Adipocyte (in vitro differentiated cells): ENCODE measurements around the gene CDC23.

Experiments
- DNase-seq: peaks from one replicate; pipeline ENCODE4 v3.0.0-alpha.2; 2015; ENCODE audit warnings: low read depth
- H3K27me3 ChIP-seq: replicated peaks from 2 replicates; pipeline ENCODE4 v1.7.0; 2013; ENCODE audit warnings: mild to moderate bottlenecking, low read length, moderate library complexity; ENCODE audit not compliant: control insufficient read depth, insufficient read depth
- H3K36me3 ChIP-seq: 2 replicates; pipeline ENCODE4 v1.7.0; 2013; ENCODE audit warnings: low read length, mild to moderate bottlenecking, moderate library complexity; ENCODE audit not compliant: control insufficient read depth, insufficient read depth, severe bottlenecking
- H3K4me1 ChIP-seq: 2 replicates; pipeline ENCODE4 v1.7.0; 2013; ENCODE audit warnings: mild to moderate bottlenecking, low read length, moderate library complexity; ENCODE audit not compliant: control insufficient read depth, insufficient read depth
- H3K4me3 ChIP-seq: 2 replicates; pipeline ENCODE4 v1.7.0; 2013; ENCODE audit warnings: mild to moderate bottlenecking, low read length, moderate library complexity
- H3K9ac ChIP-seq: 2 replicates; pipeline ENCODE4 v1.7.0; 2013; ENCODE audit warnings: mild to moderate bottlenecking, low read length, moderate library complexity
- H3K9me3 ChIP-seq: 2 replicates; pipeline ENCODE4 v1.7.0; 2013; ENCODE audit warnings: mild to moderate bottlenecking, low read length, moderate library complexity; ENCODE audit not compliant: control insufficient read depth

CDC23 gene

GRCh38 chr5:138240650-138241385 is 27.7 kb upstream of the CDC23 start:
- Histone ChIP-seq H3K36me3 (no peaks in the 10 kb centered on the region), H3K9ac (no peak overlapping the region), H3K4me1 (no peaks in the 10 kb centered on the region), H3K9me3 (peaks cover 7% of the 10 kb centered on the region), H3K4me3 (no peak overlapping the region), H3K27me3 (peaks cover 68% of the 10 kb centered on the region)
- no peak for DNase-seq

GRCh38 chr5:138238034-138238433 is 24.9 kb upstream of the CDC23 start:
- Histone ChIP-seq H3K9ac (no peak overlapping the region), H3K4me1 (no peaks in the 10 kb centered on the region), H3K27me3 (peaks cover 62% of the 10 kb centered on the region), H3K9me3 (peaks cover 7% of the 10 kb centered on the region), H3K36me3 (no peaks in the 10 kb centered on the region), H3K4me3 (no peak overlapping the region)
- DNase-seq, result no peak

GRCh38 chr5:138234651-138235050 is 21.5 kb upstream of the CDC23 start:
- Histone ChIP-seq H3K4me3 (no peak overlapping the region), H3K36me3 (no peaks in the 10 kb centered on the region), H3K4me1 (peaks cover 17% of the 10 kb centered on the region), H3K9me3 (peaks cover 7% of the 10 kb centered on the region), H3K27me3 (peaks cover 31% of the 10 kb centered on the region), H3K9ac (no peak overlapping the region)
- DNase-seq, result no peak

GRCh38 chr5:138233280-138233679 is 20.2 kb upstream of the CDC23 start:
- Histone ChIP-seq H3K4me3 (no peak overlapping the region), H3K9ac (no peak overlapping the region), H3K27me3 (peaks cover 21% of the 10 kb centered on the region), H3K4me1 (peaks cover 17% of the 10 kb centered on the region), H3K9me3 (no peaks in the 10 kb centered on the region), H3K36me3 (no peaks in the 10 kb centered on the region)
- no peak for DNase-seq

- Histone ChIP-seq H3K4me1 (peaks cover 17% of the 10 kb centered on the region), H3K4me3 (no peak overlapping the region), H3K9ac (no peak overlapping the region), H3K36me3 (no peaks in the 10 kb centered on the region), H3K27me3 (peaks cover 10% of the 10 kb centered on the region), H3K9me3 (peaks cover 11% of the 10 kb centered on the region)
- no peak for DNase-seq
Observed at GRCh38 chr5:138230981-138231589, 18.0 kb upstream of the CDC23 start.

- Histone ChIP-seq H3K9me3 (peaks cover 19% of the 10 kb centered on the region), H3K4me1 (peaks cover 17% of the 10 kb centered on the region), H3K27me3 (peaks cover 10% of the 10 kb centered on the region), H3K4me3 (no peak overlapping the region), H3K36me3 (no peaks in the 10 kb centered on the region), H3K9ac (no peak overlapping the region)
- peak; percentile 21 for DNase-seq
Observed at GRCh38 chr5:138230261-138230660, 17.1 kb upstream of the CDC23 start.

DNA sequence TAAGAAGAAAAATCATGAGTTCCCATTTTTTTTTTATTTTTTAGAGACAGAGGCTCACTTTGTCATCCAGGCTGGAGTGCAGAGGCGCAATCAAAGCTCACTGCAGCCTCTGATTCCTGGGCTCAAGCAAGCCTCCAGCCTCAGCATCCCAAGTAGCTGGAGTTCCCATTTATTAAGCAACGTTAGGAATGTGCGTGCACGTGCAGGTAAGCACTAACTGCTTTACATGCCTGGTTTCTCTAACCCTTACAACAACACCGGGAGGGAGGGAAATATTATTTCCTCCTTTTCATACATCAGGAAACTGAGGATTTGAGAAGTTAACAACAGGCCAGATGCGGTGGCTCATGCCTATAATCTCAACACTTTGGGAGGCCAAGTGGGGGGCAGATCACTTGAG is 16.3 kb upstream of the CDC23 start:
- Histone ChIP-seq H3K36me3 (no peaks in the 10 kb centered on the region), H3K9me3 (peaks cover 19% of the 10 kb centered on the region), H3K4me1 (peaks cover 17% of the 10 kb centered on the region), H3K9ac (no peak overlapping the region), H3K27me3 (peaks cover 13% of the 10 kb centered on the region), H3K4me3 (no peak overlapping the region)
- no peak for DNase-seq

- peaks cover 15% of the 10 kb centered on the region for H3K27me3 ChIP-seq
- H3K4me3 ChIP-seq, result no peak overlapping the region
- no peaks in the 10 kb centered on the region for H3K36me3 ChIP-seq
- DNase-seq, result no peak
- H3K9me3 ChIP-seq, result peaks cover 19% of the 10 kb centered on the region
- peaks cover 20% of the 10 kb centered on the region for H3K4me1 ChIP-seq
- no peak overlapping the region for H3K9ac ChIP-seq
Observed at GRCh38 chr5:138226910-138227309, 13.8 kb upstream of the CDC23 start.

GRCh38 chr5:138224712-138225111 is 11.6 kb upstream of the CDC23 start:
- Histone ChIP-seq H3K27me3 (peaks cover 19% of the 10 kb centered on the region), H3K4me3 (no peak overlapping the region), H3K9me3 (peaks cover 19% of the 10 kb centered on the region), H3K4me1 (peaks cover 2% of the 10 kb centered on the region), H3K9ac (no peak overlapping the region), H3K36me3 (no peaks in the 10 kb centered on the region)
- DNase-seq, result no peak

DNA sequence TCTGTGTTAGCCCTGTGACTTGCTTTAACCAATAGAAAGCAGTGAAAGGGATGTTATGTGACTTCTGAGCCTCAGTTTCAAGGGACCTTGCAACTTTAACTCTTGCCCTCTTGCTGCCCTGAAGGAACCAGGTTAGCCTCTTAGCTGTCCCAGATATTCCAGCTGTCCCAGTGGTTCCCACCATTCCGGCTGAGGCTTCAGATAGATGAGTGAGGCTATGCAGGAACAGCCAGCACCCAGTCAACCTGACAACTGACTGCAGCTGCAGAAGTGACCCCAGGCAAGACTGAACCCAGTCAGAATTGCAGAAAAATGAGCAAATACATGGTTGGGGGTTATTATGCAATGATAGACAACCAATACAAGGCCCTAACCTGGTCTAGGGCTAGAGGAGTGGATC is 10.4 kb upstream of the CDC23 start:
- Histone ChIP-seq H3K4me3 (no peak overlapping the region), H3K9ac (no peak overlapping the region), H3K9me3 (peaks cover 19% of the 10 kb centered on the region), H3K36me3 (no peaks in the 10 kb centered on the region), H3K27me3 (peaks cover 19% of the 10 kb centered on the region), H3K4me1 (peaks cover 2% of the 10 kb centered on the region)
- DNase-seq, result no peak

DNA sequence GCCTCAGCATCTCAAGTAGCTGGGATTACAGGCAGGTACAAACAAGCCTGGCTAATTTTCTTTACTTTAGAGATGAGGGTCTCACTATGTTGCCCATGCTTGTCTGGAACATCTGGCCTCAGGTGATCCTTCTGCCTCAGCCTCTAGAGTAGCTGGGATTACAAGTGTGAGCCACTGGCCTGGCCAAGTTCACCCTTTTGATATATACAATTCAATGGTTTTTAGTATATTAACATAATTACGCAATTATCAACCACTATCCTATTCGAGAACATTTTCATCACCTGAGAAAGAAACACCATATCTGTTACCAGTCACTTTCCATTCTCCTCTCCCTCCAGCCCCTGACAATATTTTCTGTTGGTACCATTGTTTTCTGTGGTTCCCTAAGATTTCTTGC is 3.7 kb upstream of the CDC23 start:
- no peak overlapping the region for H3K9ac ChIP-seq
- DNase-seq, result no peak
- no peaks in the 10 kb centered on the region for H3K9me3 ChIP-seq
- H3K27me3 ChIP-seq, result peaks cover 5% of the 10 kb centered on the region
- no peaks in the 10 kb centered on the region for H3K36me3 ChIP-seq
- H3K4me1 ChIP-seq, result peaks cover 11% of the 10 kb centered on the region
- no peak overlapping the region for H3K4me3 ChIP-seq

- Histone ChIP-seq H3K4me3 (peak overlapping the region; percentile 96), H3K36me3 (no peaks in the 10 kb centered on the region), H3K9me3 (no peaks in the 10 kb centered on the region), H3K27me3 (no peaks in the 10 kb centered on the region), H3K9ac (peak overlapping the region; percentile 95), H3K4me1 (peaks cover 12% of the 10 kb centered on the region)
- DNase-seq, result peak; percentile 58
Observed at GRCh38 chr5:138212828-138213160, 329 bp downstream of the CDC23 start.
